ENCODE data around the gene ISM1. TPM values are rescaled to one million over a fixed set of nuclear protein-coding genes. Genes with fewer than 3 reads are reported as not detected.

Gene ISM1
- total and polyA plus RNA-seq, 2 of the 13 experiments (the other 11 are each of a cell fraction or from before 2014, with no cell fraction given), result 0.40 to 1.4 TPM

GRCh38 chr20:13243826-13244376 is 22.8 kb downstream of the ISM1 start (continued):
- TF ChIP-seq ARHGAP35 (CRISPR knock-in tag; IDR thresholded peaks at IDR 0.05; ENCODE audit: borderline replicate concordance) (no peak), BCLAF1 (IDR thresholded peaks at IDR 0.05) (no peak), PHF8 (CRISPR knock-in tag; IDR thresholded peaks at IDR 0.05) (peak; percentile 31; the same call in 1 of the 2 replicates), ZNF776 (CRISPR knock-in tag; IDR thresholded peaks at IDR 0.05) (no peak), ZNF703 (CRISPR knock-in tag; IDR thresholded peaks at IDR 0.05; ENCODE audit: borderline replicate concordance) (no peak; the same call in 1 of the 2 replicates), ATF7-NPFF (CRISPR knock-in tag; IDR thresholded peaks at IDR 0.05; ENCODE audit: low read depth) (no peak), NCOR1 (IDR thresholded peaks at IDR 0.05; ENCODE audit: borderline replicate concordance, low read length) (peak; percentile 93; the same call in 1 of the 2 replicates), FUBP1 (CRISPR knock-in tag; IDR thresholded peaks at IDR 0.05; ENCODE audit: borderline replicate concordance) (peak; percentile 98; the same call in 1 of the 2 replicates), CENPX (CRISPR knock-in tag; IDR thresholded peaks at IDR 0.05) (no peak), SNAPC2 (CRISPR knock-in tag; IDR thresholded peaks at IDR 0.05) (peak; percentile 58; the same call in 1 of the 2 replicates), GRHL1 (CRISPR knock-in tag; conservative IDR thresholded peaks at IDR 0.05) (no peak), RNF219 (CRISPR knock-in tag; IDR thresholded peaks at IDR 0.05) (no peak), ZMYM2 (CRISPR knock-in tag; IDR thresholded peaks at IDR 0.05) (peak; percentile 80; the same call in 1 of the 2 replicates), FOXM1 (CRISPR knock-in tag; IDR thresholded peaks at IDR 0.05) (no peak)

Data from HepG2 (cell line).